Esophagus muscularis mucosa (tissue), 3 donors: ENCODE results near the gene ARID3C.

Source experiments
- EP300 ChIP-seq: sonication (generic); formaldehyde crosslinking; IDR thresholded peaks from one replicate; pipeline ENCODE4 v1.6.1; 2017; ENCODE audit warnings: antibody characterized with exemption
- TF ChIP-seq, protein P1 (sequence below), 3 experiments: fragments of 200-600 bp in 2 of 3; fragments of 450-650 bp in 1 of 3; sonication (generic) in 2 of 3; IDR thresholded peaks; one replicate each; pipeline ENCODE4 v1.5.1; 2017 to 2019; ENCODE audit warnings: antibody characterized with exemption in 3 of 3, mild to moderate bottlenecking in 2 of 3, moderate library complexity in 1 of 3

DNA sequence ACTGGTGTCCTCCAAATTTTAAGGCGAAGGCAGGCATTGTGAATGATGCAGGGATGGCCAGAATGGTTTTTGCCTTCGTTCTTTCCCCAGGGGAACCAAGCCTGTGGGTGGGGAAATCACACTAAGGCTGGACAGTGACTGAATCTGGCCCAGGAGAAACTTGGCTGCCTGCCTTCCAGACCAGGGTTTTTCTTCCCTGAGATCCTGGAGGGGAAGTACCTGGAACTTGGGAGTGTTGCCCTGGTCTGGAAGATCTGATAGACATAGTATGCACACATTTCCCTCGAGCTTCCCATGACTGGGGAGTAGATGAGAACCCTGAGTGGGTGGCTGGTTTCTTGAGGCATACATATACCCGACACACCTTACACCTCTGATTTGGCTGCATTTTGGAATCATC, 22.5 kb upstream of the ARID3C start:
- TF ChIP-seq, protein P1, sequence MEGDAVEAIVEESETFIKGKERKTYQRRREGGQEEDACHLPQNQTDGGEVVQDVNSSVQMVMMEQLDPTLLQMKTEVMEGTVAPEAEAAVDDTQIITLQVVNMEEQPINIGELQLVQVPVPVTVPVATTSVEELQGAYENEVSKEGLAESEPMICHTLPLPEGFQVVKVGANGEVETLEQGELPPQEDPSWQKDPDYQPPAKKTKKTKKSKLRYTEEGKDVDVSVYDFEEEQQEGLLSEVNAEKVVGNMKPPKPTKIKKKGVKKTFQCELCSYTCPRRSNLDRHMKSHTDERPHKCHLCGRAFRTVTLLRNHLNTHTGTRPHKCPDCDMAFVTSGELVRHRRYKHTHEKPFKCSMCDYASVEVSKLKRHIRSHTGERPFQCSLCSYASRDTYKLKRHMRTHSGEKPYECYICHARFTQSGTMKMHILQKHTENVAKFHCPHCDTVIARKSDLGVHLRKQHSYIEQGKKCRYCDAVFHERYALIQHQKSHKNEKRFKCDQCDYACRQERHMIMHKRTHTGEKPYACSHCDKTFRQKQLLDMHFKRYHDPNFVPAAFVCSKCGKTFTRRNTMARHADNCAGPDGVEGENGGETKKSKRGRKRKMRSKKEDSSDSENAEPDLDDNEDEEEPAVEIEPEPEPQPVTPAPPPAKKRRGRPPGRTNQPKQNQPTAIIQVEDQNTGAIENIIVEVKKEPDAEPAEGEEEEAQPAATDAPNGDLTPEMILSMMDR (IDR thresholded peaks at IDR 0.05): no peak
- no peak for TF ChIP-seq EP300
